Keratinocyte (primary cell): ENCODE data around the gene HPN. TPM values are rescaled to one million over a fixed set of nuclear protein-coding genes. Genes with fewer than 3 reads are reported as not detected.

Experiments used
- DNase-seq: peaks from one replicate; pipeline ENCODE4 v3.0.0-alpha.2; 2011; ENCODE audit warnings: low read depth, missing footprints, low spot score
- FAIRE-seq: peaks from 2 replicates; lab custom pipeline; 2011; peaks lifted over from hg19 to GRCh38; lab: Jason Lieb, UNC
- H2AFZ ChIP-seq: 2 replicates; pipeline ENCODE4 v1.6.0; 2012; ENCODE audit warnings: low read length, control low read depth, inconsistent platforms; ENCODE audit not compliant: control insufficient read depth
- H3K27ac ChIP-seq: 2 replicates; pipeline ENCODE4 v1.5.1; 2011; ENCODE audit warnings: low read length; ENCODE audit not compliant: control insufficient read depth, insufficient read depth
- H3K27me3 ChIP-seq: 3 replicates; pipeline ENCODE4 v1.6.0; 2011; ENCODE audit warnings: low read length; ENCODE audit not compliant: control insufficient read depth, insufficient read depth; ENCODE audit errors: extremely low read depth
- H3K36me3 ChIP-seq, 2 experiments: 2 replicates in 1 of 2; 3 replicates in 1 of 2; pipeline ENCODE4 v1.5.1; 2011; ENCODE audit warnings: low read length in 2 of 2, mild to moderate bottlenecking in 1 of 2; ENCODE audit not compliant: control insufficient read depth in 2 of 2, insufficient read depth in 2 of 2; ENCODE audit errors: extremely low read depth in 1 of 2
- H3K4me1 ChIP-seq: 3 replicates; pipeline ENCODE4 v1.5.1; 2011; ENCODE audit warnings: low read length; ENCODE audit not compliant: control insufficient read depth, insufficient read depth; ENCODE audit errors: extremely low read depth
- H3K4me2 ChIP-seq: 3 replicates; pipeline ENCODE4 v1.6.0; 2011; ENCODE audit warnings: low read depth, low read length; ENCODE audit not compliant: control insufficient read depth, insufficient read depth; ENCODE audit errors: extremely low read depth
- H3K4me3 ChIP-seq, 3 experiments: fragments of 200-600 bp in 1 of 3; sonication (generic) in 1 of 3; 2 replicates in 2 of 3; 3 replicates in 1 of 3; pipeline ENCODE4 v1.5.1; 2011 to 2016; ENCODE audit warnings: low read length in 3 of 3, mild to moderate bottlenecking in 3 of 3, control low read depth in 2 of 3, inconsistent platforms in 1 of 3, low read depth in 1 of 3, mixed read lengths in 1 of 3, mixed run types in 1 of 3, moderate library complexity in 1 of 3; ENCODE audit not compliant: control insufficient read depth in 2 of 3, insufficient read depth in 2 of 3; ENCODE audit errors: extremely low read depth in 1 of 3
- H3K79me2 ChIP-seq: 2 replicates; pipeline ENCODE4 v1.6.0; 2012; ENCODE audit warnings: low read length; ENCODE audit not compliant: control insufficient read depth, insufficient read depth
- H3K9ac ChIP-seq: 3 replicates; pipeline ENCODE4 v1.6.0; 2011; ENCODE audit warnings: low read length; ENCODE audit not compliant: control insufficient read depth, insufficient read depth; ENCODE audit errors: extremely low read depth
- H3K9me1 ChIP-seq: 3 replicates; pipeline ENCODE4 v1.6.0; 2011; ENCODE audit warnings: low read length; ENCODE audit not compliant: control insufficient read depth, insufficient read depth; ENCODE audit errors: extremely low read depth
- H3K9me3 ChIP-seq: 2 replicates; pipeline ENCODE4 v1.5.1; 2012; ENCODE audit warnings: low read depth, low read length; ENCODE audit not compliant: control insufficient read depth
- H4K20me1 ChIP-seq: 3 replicates; pipeline ENCODE4 v1.6.0; 2011; ENCODE audit warnings: low read length; ENCODE audit not compliant: control insufficient read depth, insufficient read depth; ENCODE audit errors: extremely low read depth
- EZH2 ChIP-seq: IDR thresholded peaks from one replicate; pipeline ENCODE4 v1.6.1; 2012; ENCODE audit warnings: inconsistent platforms, mild to moderate bottlenecking, low read length, moderate library complexity
- dilution Hi-C: fragments of 300-500 bp; cut with MboI; formaldehyde crosslinking; loops from one replicate; pipeline ENCODE4 v1.7.0; 2020; ENCODE audit warnings: low sequenced_read_pairs; ENCODE audit not compliant: extremely low pct_ligation_motif_present
- polyA plus RNA-seq, 5 experiments: library from polyadenylated mRNA; depleted of rRNA in 3 of 5; stranded (reverse) in 3 of 5; stranded (forward) in 1 of 5; unstranded in 1 of 5; fragments of >200 nt; gene quantifications; 1 replicate in 1 of 5; 2 replicates in 3 of 5; 3 replicates in 1 of 5; pipeline versions ENCODE4 v1.2.1 to v1.2.3, GENCODE V29; 2011 to 2012; ENCODE audit warnings: missing spikeins in 2 of 5, low read depth in 1 of 5, low replicate concordance in 1 of 5
- TF ChIP-seq, protein P1 (sequence below), 3 experiments: IDR thresholded peaks in 1 of 3; conservative IDR thresholded peaks in 1 of 3; optimal IDR thresholded peaks in 1 of 3; 2 replicates in 2 of 3; 3 replicates in 1 of 3; pipeline versions ENCODE3 to v1.5.1; 2011; ENCODE audit warnings: low read length in 3 of 3, mild to moderate bottlenecking in 3 of 3, moderate library complexity in 2 of 3, control low read depth in 1 of 3, inconsistent platforms in 1 of 3; ENCODE audit not compliant: insufficient read depth in 2 of 3; ENCODE audit errors: extremely low read depth in 1 of 3

Gene HPN
- polyA plus RNA-seq, 1 donor (not counting 4 experiments of a cell fraction or from before 2014, with no cell fraction given) = not detected

DNA sequence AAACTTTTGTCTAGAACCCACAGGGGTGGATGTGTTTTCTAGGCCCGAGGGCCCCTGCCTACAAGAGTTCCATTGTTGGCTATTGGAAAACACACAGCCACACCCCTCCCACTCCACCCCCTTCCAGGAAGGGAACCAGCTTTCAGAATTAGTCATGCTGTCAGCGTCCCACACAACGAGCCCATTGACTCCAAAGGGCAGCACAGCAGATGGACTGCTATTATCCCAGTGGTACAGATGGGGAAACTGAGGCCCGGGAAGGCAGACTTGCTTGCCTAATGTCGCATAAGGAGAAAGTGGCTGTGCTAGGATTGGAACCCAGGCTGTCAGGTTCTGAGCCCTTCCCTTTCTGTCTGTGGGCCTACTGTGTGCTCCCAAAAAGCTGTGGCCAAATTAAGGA, 66.0 kb downstream of the HPN start:
- Histone ChIP-seq H3K4me1 (peaks cover 36% of the 10 kb centered on the region), H3K27me3 (no peaks in the 10 kb centered on the region), H2AFZ (peak overlapping the region; percentile 66), H3K36me3 (no peaks in the 10 kb centered on the region), H3K79me2 (no peaks in the 10 kb centered on the region), H3K9me3 (no peaks in the 10 kb centered on the region), H3K9me1 (no peaks in the 10 kb centered on the region), H3K4me2 (peak overlapping the region; percentile 49), H3K27ac (peak overlapping the region; percentile 80), H3K4me3 (no peak overlapping the region), H3K9ac (peak overlapping the region; percentile 55), H4K20me1 (no peaks in the 10 kb centered on the region)
- dilution Hi-C loops = no loop called here
- TF ChIP-seq, protein P1, sequence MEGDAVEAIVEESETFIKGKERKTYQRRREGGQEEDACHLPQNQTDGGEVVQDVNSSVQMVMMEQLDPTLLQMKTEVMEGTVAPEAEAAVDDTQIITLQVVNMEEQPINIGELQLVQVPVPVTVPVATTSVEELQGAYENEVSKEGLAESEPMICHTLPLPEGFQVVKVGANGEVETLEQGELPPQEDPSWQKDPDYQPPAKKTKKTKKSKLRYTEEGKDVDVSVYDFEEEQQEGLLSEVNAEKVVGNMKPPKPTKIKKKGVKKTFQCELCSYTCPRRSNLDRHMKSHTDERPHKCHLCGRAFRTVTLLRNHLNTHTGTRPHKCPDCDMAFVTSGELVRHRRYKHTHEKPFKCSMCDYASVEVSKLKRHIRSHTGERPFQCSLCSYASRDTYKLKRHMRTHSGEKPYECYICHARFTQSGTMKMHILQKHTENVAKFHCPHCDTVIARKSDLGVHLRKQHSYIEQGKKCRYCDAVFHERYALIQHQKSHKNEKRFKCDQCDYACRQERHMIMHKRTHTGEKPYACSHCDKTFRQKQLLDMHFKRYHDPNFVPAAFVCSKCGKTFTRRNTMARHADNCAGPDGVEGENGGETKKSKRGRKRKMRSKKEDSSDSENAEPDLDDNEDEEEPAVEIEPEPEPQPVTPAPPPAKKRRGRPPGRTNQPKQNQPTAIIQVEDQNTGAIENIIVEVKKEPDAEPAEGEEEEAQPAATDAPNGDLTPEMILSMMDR (optimal IDR thresholded peaks at IDR 0.05 in 1 of 3, IDR thresholded peaks at IDR 0.05 in 1 of 3, conservative IDR thresholded peaks at IDR 0.05 in 1 of 3; ENCODE audit: extremely low read depth in 1 of 3, insufficient read depth in 2 of 3, low read length in 3 of 3) = no peak
- TF ChIP-seq EZH2 = no peak
- peak; percentile 89 for FAIRE-seq
- peak; percentile 66 for DNase-seq

DNA sequence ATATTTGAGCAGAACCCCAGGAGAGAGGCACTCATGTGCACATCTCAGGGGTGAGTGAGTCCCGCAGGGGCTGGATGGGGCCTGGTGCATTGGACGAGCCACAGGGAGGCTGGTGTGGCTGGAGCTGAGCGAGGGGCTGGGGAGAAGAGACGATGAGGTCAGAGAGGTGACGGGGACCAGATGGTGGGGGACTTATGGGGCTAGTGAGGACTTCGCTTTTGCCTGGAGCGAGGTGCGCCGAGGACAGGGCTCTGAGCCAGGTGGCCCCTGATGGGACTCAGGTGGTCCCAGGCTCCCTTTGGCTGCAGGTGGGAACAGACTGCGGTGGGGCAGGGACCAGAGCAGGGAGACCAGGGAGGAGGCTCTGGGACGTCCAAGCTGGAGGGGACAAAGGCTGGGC, 67.2 kb downstream of the HPN start:
- H3K36me3 ChIP-seq = no peaks in the 10 kb centered on the region
- no peaks in the 10 kb centered on the region for H3K9me1 ChIP-seq
- dilution Hi-C loops = no loop called here
- no peak for FAIRE-seq
- TF ChIP-seq, protein P1 (optimal IDR thresholded peaks at IDR 0.05 in 1 of 3, IDR thresholded peaks at IDR 0.05 in 1 of 3, conservative IDR thresholded peaks at IDR 0.05 in 1 of 3; ENCODE audit: extremely low read depth in 1 of 3, insufficient read depth in 2 of 3, low read length in 3 of 3) = no peak
- no peak for TF ChIP-seq EZH2
- peak overlapping the region; percentile 43 for H3K27ac ChIP-seq
- no peak overlapping the region for H2AFZ ChIP-seq
- H3K27me3 ChIP-seq = no peaks in the 10 kb centered on the region
- H3K4me3 ChIP-seq = no peak overlapping the region
- H3K9me3 ChIP-seq = no peaks in the 10 kb centered on the region
- H3K4me1 ChIP-seq = peaks cover 36% of the 10 kb centered on the region
- no peaks in the 10 kb centered on the region for H3K79me2 ChIP-seq
- peak overlapping the region; percentile 10 for H3K4me2 ChIP-seq
- H4K20me1 ChIP-seq = no peaks in the 10 kb centered on the region
- H3K9ac ChIP-seq = no peak overlapping the region
- DNase-seq = no peak
